Thyroid gland (tissue), 4 donors: ENCODE results near the gene GAL3ST2.

Experiments used
- CTCF ChIP-seq, 6 experiments: fragments of 200-600 bp in 3 of 6; fragments of 450-650 bp in 3 of 6; sonication (generic) in 3 of 6; IDR thresholded peaks; one replicate each; pipeline ENCODE4 v1.5.1; 2016 to 2019; ENCODE audit warnings: antibody characterized with exemption in 6 of 6, mild to moderate bottlenecking in 2 of 6, inconsistent platforms in 1 of 6, moderate library complexity in 1 of 6
- POLR2A ChIP-seq, 2 donors: fragments of 450-650 bp; IDR thresholded peaks; one replicate each; pipeline ENCODE4 v1.6.1; 2017; ENCODE audit warnings: antibody characterized with exemption in 2 of 2, mild to moderate bottlenecking in 2 of 2, moderate library complexity in 1 of 2

- TF ChIP-seq POLR2A (IDR thresholded peaks at IDR 0.05) (no peak), CTCF (IDR thresholded peaks at IDR 0.05) (no peak)
These were observed 17.4 kb upstream of the GAL3ST2 start for GRCh38 chr2:241759067-241759807.
